Suprapubic skin (tissue), 4 donors: Measurements from ENCODE around the gene RELT. TPM values are rescaled to one million over a fixed set of nuclear protein-coding genes. Genes with fewer than 3 reads are reported as not detected.

Source experiments
- DNase-seq, 2 donors: peaks; one replicate each; pipeline ENCODE4 v3.0.0-alpha.2; 2019; ENCODE audit warnings: low spot score in 2 of 2
- H3K27ac ChIP-seq: fragments of 200-600 bp; sonication (generic); one replicate; pipeline ENCODE4 v1.5.1; 2019
- H3K27me3 ChIP-seq: fragments of 200-600 bp; sonication (generic); one replicate; pipeline ENCODE4 v1.5.1; 2019
- H3K36me3 ChIP-seq: fragments of 200-600 bp; sonication (generic); one replicate; pipeline ENCODE4 v1.5.1; 2019
- H3K4me1 ChIP-seq: fragments of 200-600 bp; sonication (generic); one replicate; pipeline ENCODE4 v1.5.1; 2019
- H3K4me3 ChIP-seq: fragments of 200-600 bp; sonication (generic); one replicate; pipeline ENCODE4 v1.5.1; 2019; ENCODE audit warnings: mild to moderate bottlenecking
- H3K9me3 ChIP-seq: fragments of 200-600 bp; sonication (generic); one replicate; pipeline ENCODE4 v1.5.1; 2019
- CTCF ChIP-seq, 2 donors: fragments of 200-600 bp in 1 of 2; fragments of 450-650 bp in 1 of 2; sonication (generic) in 1 of 2; IDR thresholded peaks; one replicate each; pipeline ENCODE4 v1.5.1; 2016 to 2019; ENCODE audit warnings: antibody characterized with exemption in 2 of 2, mild to moderate bottlenecking in 1 of 2, moderate library complexity in 1 of 2
- EP300 ChIP-seq: sonication (generic); formaldehyde crosslinking; IDR thresholded peaks from one replicate; pipeline ENCODE4 v1.6.1; 2017; ENCODE audit warnings: antibody characterized with exemption
- POLR2A ChIP-seq, 2 donors: fragments of 450-650 bp; IDR thresholded peaks; one replicate each; pipeline ENCODE4 v1.6.1; 2017; ENCODE audit warnings: antibody characterized with exemption in 2 of 2, mild to moderate bottlenecking in 2 of 2, moderate library complexity in 2 of 2
- POLR2AphosphoS5 ChIP-seq, 3 donors: sonication (generic); formaldehyde crosslinking; IDR thresholded peaks; one replicate each; pipeline ENCODE4 v1.6.1; 2017; ENCODE audit warnings: antibody characterized with exemption in 3 of 3
- WGBS: methylation state at CpG from one replicate; pipeline ENCODE4 v1.1.5; 2018; 5-methylcytosine and 5-hydroxymethylcytosine counted together
- total RNA-seq, 4 donors: library from RNA; depleted of rRNA; stranded (reverse); fragments of >200 nt; gene quantifications; one replicate each; pipeline ENCODE4 v1.1.0, GENCODE V29; 2016

The RELT gene
- total RNA-seq, 4 donors from 2014 or later = 1.9 to 11.2 (median 4.2) TPM

GRCh38 chr11:73426219-73426850 is 50.1 kb downstream of the RELT start:
- WGBS = 91% methylated on average over 2 of the region's 2 CpGs
- no peaks in the 10 kb centered on the region for H3K9me3 ChIP-seq
- DNase-seq = no peak
- TF ChIP-seq POLR2AphosphoS5 (IDR thresholded peaks at IDR 0.05) = no peak
- no peak for TF ChIP-seq EP300
- TF ChIP-seq POLR2A (IDR thresholded peaks at IDR 0.05) = no peak
- TF ChIP-seq CTCF (IDR thresholded peaks at IDR 0.05) = no peak
- H3K27ac ChIP-seq = no peak overlapping the region
- no peak overlapping the region for H3K4me3 ChIP-seq
- H3K27me3 ChIP-seq = no peaks in the 10 kb centered on the region
- H3K36me3 ChIP-seq = no peaks in the 10 kb centered on the region
- H3K4me1 ChIP-seq = no peaks in the 10 kb centered on the region

DNA sequence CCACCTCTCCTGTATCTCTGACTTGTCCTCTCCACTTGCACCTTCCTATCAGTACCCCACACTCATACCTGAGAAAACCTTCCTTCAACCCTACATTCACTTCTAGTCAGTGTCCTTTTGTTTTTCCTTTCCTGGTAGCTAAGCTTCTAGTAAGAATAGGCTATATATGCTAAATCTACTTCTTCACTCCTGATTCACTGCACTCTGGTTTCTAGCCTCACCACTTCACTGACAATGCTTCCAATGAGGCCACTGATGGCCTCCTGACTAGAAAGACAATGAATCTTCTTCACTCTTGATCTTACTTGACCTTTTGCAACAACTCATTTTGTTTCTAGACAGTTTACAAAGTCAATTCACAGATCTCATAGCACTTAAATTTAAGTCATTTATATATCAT is 52.0 kb downstream of the RELT start:
- Histone ChIP-seq H3K27me3 (no peaks in the 10 kb centered on the region), H3K4me3 (no peak overlapping the region), H3K27ac (no peak overlapping the region), H3K4me1 (no peaks in the 10 kb centered on the region), H3K9me3 (no peaks in the 10 kb centered on the region), H3K36me3 (no peaks in the 10 kb centered on the region)
- DNase-seq = no peak
- no peak for TF ChIP-seq POLR2A (IDR thresholded peaks at IDR 0.05)
- TF ChIP-seq POLR2AphosphoS5 (IDR thresholded peaks at IDR 0.05) = no peak
- TF ChIP-seq EP300 = no peak
- no peak for TF ChIP-seq CTCF (IDR thresholded peaks at IDR 0.05)

GRCh38 chr11:73428699-73429098 is 52.5 kb downstream of the RELT start:
- Histone ChIP-seq H3K27me3 (no peaks in the 10 kb centered on the region), H3K27ac (no peak overlapping the region), H3K9me3 (no peaks in the 10 kb centered on the region), H3K36me3 (no peaks in the 10 kb centered on the region), H3K4me3 (no peak overlapping the region), H3K4me1 (no peaks in the 10 kb centered on the region)
- TF ChIP-seq POLR2AphosphoS5 (IDR thresholded peaks at IDR 0.05) (no peak), CTCF (IDR thresholded peaks at IDR 0.05) (no peak)
- no peak for DNase-seq

GRCh38 chr11:73429121-73429750 is 53.0 kb downstream of the RELT start:
- H3K4me1 ChIP-seq = no peaks in the 10 kb centered on the region
- WGBS = 75% methylated on average over 5 of the region's 5 CpGs
- TF ChIP-seq POLR2AphosphoS5 (IDR thresholded peaks at IDR 0.05) (no peak), POLR2A (IDR thresholded peaks at IDR 0.05) (no peak), CTCF (IDR thresholded peaks at IDR 0.05) (no peak), EP300 (no peak)
- H3K27me3 ChIP-seq = no peaks in the 10 kb centered on the region
- DNase-seq = no peak
- no peak overlapping the region for H3K4me3 ChIP-seq
- no peaks in the 10 kb centered on the region for H3K9me3 ChIP-seq
- no peak overlapping the region for H3K27ac ChIP-seq
- H3K36me3 ChIP-seq = no peaks in the 10 kb centered on the region

- Histone ChIP-seq H3K27ac (no peak overlapping the region), H3K9me3 (no peaks in the 10 kb centered on the region), H3K27me3 (no peaks in the 10 kb centered on the region), H3K36me3 (no peaks in the 10 kb centered on the region), H3K4me3 (no peak overlapping the region), H3K4me1 (no peaks in the 10 kb centered on the region)
- WGBS = 85% methylated on average over 4 of the region's 4 CpGs
- no peak for DNase-seq
- TF ChIP-seq POLR2AphosphoS5 (IDR thresholded peaks at IDR 0.05) (no peak), EP300 (no peak), CTCF (IDR thresholded peaks at IDR 0.05) (no peak), POLR2A (IDR thresholded peaks at IDR 0.05) (no peak)
These were observed 54.1 kb downstream of the RELT start for GRCh38 chr11:73430326-73430725.
